HepG2 (cell line): ENCODE results near the gene HBB. TPM values are rescaled to one million over a fixed set of nuclear protein-coding genes. Genes with fewer than 3 reads are reported as not detected.

ENCODE experiments used
- ATAC-seq: fragments of 200-7000 bp; cut with Tn5 transposase; 3 replicates; pipeline ENCODE4 v1.9.1; 2020; ENCODE audit warnings: mild to moderate bottlenecking, moderate library complexity
- BruUV-seq: library from RNA; stranded (reverse); fragments of 400-500 nt; replicated peaks from 2 replicates; lab custom pipeline; 2021; lab: Mats Ljungman, UMichigan
- CTCF ChIA-PET: fragments of 300-600 bp; formaldehyde crosslinking; extraction: SDS; loops from one replicate; lab custom pipeline; 2021; ENCODE audit warnings: low total read pairs, inconsistent platforms, low intra/inter-chr PET ratio; lab: Yijun Ruan, JAX
- POLR2A ChIA-PET: fragments of 350-600 bp; sonication (Branson Sonifier 250); formaldehyde crosslinking; loops from one replicate; lab custom pipeline; 2020; ENCODE audit warnings: antibody characterized with exemption, inconsistent platforms; lab: Yijun Ruan, JAX
- DNase-seq: peaks from one replicate; pipeline ENCODE4 v3.0.0-alpha.2; 2015; ENCODE audit warnings: low spot score
- FAIRE-seq: peaks from 3 replicates; lab custom pipeline; 2011; peaks lifted over from hg19 to GRCh38; lab: Jason Lieb, UNC
- H2AFZ ChIP-seq: one replicate; pipeline ENCODE4 v1.6.1; 2011; ENCODE audit warnings: low read length, inconsistent platforms
- H3K27ac ChIP-seq: fragments of 300-600 bp; 3 replicates; pipeline ENCODE4 v1.8.0; 2011; ENCODE audit warnings: mixed run types, mild to moderate bottlenecking, mixed read lengths, low read length, inconsistent platforms; ENCODE audit not compliant: insufficient read depth; ENCODE audit errors: extremely low read length
- H3K27me3 ChIP-seq, 2 experiments: fragments of 200-600 bp in 1 of 2; 2 replicates in 1 of 2; 3 replicates in 1 of 2; pipeline versions ENCODE4 v1.6.0 to v1.8.0; 2011; ENCODE audit warnings: low read length in 2 of 2, mild to moderate bottlenecking in 2 of 2, moderate library complexity in 2 of 2, inconsistent platforms in 1 of 2; ENCODE audit not compliant: insufficient read depth in 2 of 2, control insufficient read depth in 1 of 2
- H3K36me3 ChIP-seq, 2 experiments: fragments of 200-600 bp in 1 of 2; replicated peaks in 1 of 2; 2 replicates in 1 of 2; 3 replicates in 1 of 2; pipeline versions ENCODE4 v1.5.1 to v1.8.0; 2011; ENCODE audit warnings: low read length in 2 of 2, inconsistent platforms in 1 of 2; ENCODE audit not compliant: insufficient read depth in 2 of 2, control insufficient read depth in 1 of 2
- H3K4me1 ChIP-seq: 2 replicates; pipeline ENCODE4 v1.5.1; 2012; ENCODE audit warnings: low read length, inconsistent platforms; ENCODE audit not compliant: insufficient read depth
- H3K4me2 ChIP-seq: 2 replicates; pipeline ENCODE4 v1.6.0; 2011; ENCODE audit warnings: low read depth, low read length, inconsistent platforms
- H3K4me3 ChIP-seq, 3 experiments: fragments of 200-600 bp in 1 of 3; sonication (generic), shearing (Covaris generic) in 1 of 3; replicated peaks in 1 of 3; 2 replicates each; pipeline ENCODE4 v1.5.1; 2011 to 2016; ENCODE audit warnings: low read length in 3 of 3, inconsistent platforms in 2 of 3, low read depth in 2 of 3, mild to moderate bottlenecking in 2 of 3, control low read depth in 1 of 3, mixed read lengths in 1 of 3; ENCODE audit not compliant: insufficient read depth in 1 of 3
- H3K79me2 ChIP-seq: one replicate; pipeline ENCODE4 v1.6.1; 2011; ENCODE audit warnings: low read length, inconsistent platforms; ENCODE audit not compliant: insufficient read depth
- H3K9ac ChIP-seq: 2 replicates; pipeline ENCODE4 v1.6.0; 2011; ENCODE audit warnings: mild to moderate bottlenecking, low read depth, low read length, inconsistent platforms; ENCODE audit not compliant: insufficient read depth
- H3K9me3 ChIP-seq: 2 replicates; pipeline ENCODE4 v1.5.1; 2012; ENCODE audit warnings: mild to moderate bottlenecking, low read length
- H4K20me1 ChIP-seq: 2 replicates; pipeline ENCODE4 v1.6.0; 2011; ENCODE audit warnings: inconsistent platforms, mild to moderate bottlenecking, low read length, moderate library complexity; ENCODE audit not compliant: insufficient read depth
- ARID3A ChIP-seq: IDR thresholded peaks from 2 replicates; pipeline ENCODE4 v1.6.1; 2012; ENCODE audit warnings: low read depth, low read length, improper control_type of control experiment
- CC2D1A ChIP-seq: sonication (generic); formaldehyde crosslinking; IDR thresholded peaks from 2 replicates; pipeline ENCODE4 v1.8.1; 2023; ENCODE audit warnings: mild to moderate bottlenecking, missing genetic modification reagents
- KLF11 ChIP-seq: IDR thresholded peaks from 2 replicates; pipeline ENCODE4 v1.6.1; 2016; ENCODE audit warnings: missing compliant biosample characterization
- NR2F2 ChIP-seq: IDR thresholded peaks from 2 replicates; pipeline ENCODE4 v1.6.1; 2012; ENCODE audit warnings: low read depth, inconsistent platforms, borderline replicate concordance
- PAF1 ChIP-seq: IDR thresholded peaks from 2 replicates; pipeline ENCODE4 v1.6.1; 2016; ENCODE audit warnings: missing genetic modification reagents, missing compliant biosample characterization
- SETDB1 ChIP-seq: sonication (generic); formaldehyde crosslinking; IDR thresholded peaks from 2 replicates; pipeline ENCODE4 v1.5.1; 2020; ENCODE audit warnings: missing genetic modification reagents, mild to moderate bottlenecking, borderline replicate concordance
- SYNCRIP ChIP-seq: fragments of 200-400 bp; formaldehyde crosslinking; IDR thresholded peaks from 2 replicates; pipeline ENCODE4 v1.6.1; 2018; ENCODE audit warnings: mild to moderate bottlenecking, low read depth, low read length; ENCODE audit not compliant: insufficient read depth
- ZKSCAN1 ChIP-seq: fragments of 150-350 bp; IDR thresholded peaks from 2 replicates; pipeline ENCODE4 v1.6.1; 2014; ENCODE audit warnings: low read length
- ZNF333 ChIP-seq: sonication (generic); formaldehyde crosslinking; IDR thresholded peaks from 2 replicates; pipeline ENCODE4 v1.4.0; 2020; ENCODE audit warnings: mild to moderate bottlenecking, missing genetic modification reagents, borderline replicate concordance
- ZNF703 ChIP-seq: sonication (generic); formaldehyde crosslinking; IDR thresholded peaks from 2 replicates; pipeline ENCODE4 v1.5.1; 2020; ENCODE audit warnings: missing genetic modification reagents, mild to moderate bottlenecking, moderate library complexity, borderline replicate concordance
- ZNF724P ChIP-seq: sonication (generic); formaldehyde crosslinking; IDR thresholded peaks from 2 replicates; pipeline ENCODE4 v1.8.0; 2022; ENCODE audit warnings: missing genetic modification reagents, borderline replicate concordance
- ZNF816 ChIP-seq: sonication (generic); formaldehyde crosslinking; IDR thresholded peaks from 2 replicates; pipeline ENCODE4 v1.8.0; 2022; ENCODE audit warnings: missing genetic modification reagents, mild to moderate bottlenecking, borderline replicate concordance
- ZNF878 ChIP-seq: sonication (generic); formaldehyde crosslinking; IDR thresholded peaks from 2 replicates; pipeline ENCODE4 v1.8.1; 2023; ENCODE audit warnings: mild to moderate bottlenecking, missing genetic modification reagents, moderate library complexity
- WGBS: methylation state at CpG from one replicate; pipeline ENCODE4 v1.1.6; 2017; ENCODE audit warnings: low lambda C conversion rate; 5-methylcytosine and 5-hydroxymethylcytosine counted together
- in situ Hi-C: cut with HindIII; loops from 2 replicates; pipeline ENCODE4 v1.10.0; 2017; ENCODE audit warnings: low pct_unique_long_range_greater_than_20kb; ENCODE audit not compliant: extremely low pct_ligation_motif_present
- intact Hi-C: fragments of 100-400 bp; cut with micrococcal nuclease; formaldehyde crosslinking; loops from one replicate; pipeline ENCODE4 v1.10.0; 2022; ENCODE audit not compliant: unreplicated experiment
- polyA plus RNA-seq, 8 experiments: library from polyadenylated mRNA; depleted of rRNA in 3 of 8; stranded (reverse) in 7 of 8; unstranded in 1 of 8; fragments of >200 nt; fragmentation: Illumina TruSeq in 4 of 8; extraction: Trizol in 4 of 8; gene quantifications; 2 replicates each; pipeline versions ENCODE4 v1.2.1 to v1.2.3, GENCODE V29; 2011 to 2016; ENCODE audit warnings: low read depth in 4 of 8, missing spikeins in 1 of 8, mixed read lengths in 1 of 8; ENCODE audit not compliant: insufficient read depth in 1 of 8
- total RNA-seq, 5 experiments: library from RNA; depleted of rRNA; stranded (reverse); fragments of >200 nt; fragmentation: Illumina TruSeq; extraction: Trizol; gene quantifications; 2 replicates each; pipeline ENCODE4 v1.2.3, GENCODE V29; 2016; ENCODE audit warnings: low read depth in 1 of 5
- TF ChIP-seq, protein P1 (sequence below): sonication (generic); formaldehyde crosslinking; IDR thresholded peaks from 2 replicates; pipeline ENCODE4 v1.4.0; 2020; ENCODE audit warnings: low read depth, missing genetic modification reagents

HBB gene
- total and polyA plus RNA-seq, 2 of the 13 experiments (the other 11 are each of a cell fraction or from before 2014, with no cell fraction given): not detected

DNA sequence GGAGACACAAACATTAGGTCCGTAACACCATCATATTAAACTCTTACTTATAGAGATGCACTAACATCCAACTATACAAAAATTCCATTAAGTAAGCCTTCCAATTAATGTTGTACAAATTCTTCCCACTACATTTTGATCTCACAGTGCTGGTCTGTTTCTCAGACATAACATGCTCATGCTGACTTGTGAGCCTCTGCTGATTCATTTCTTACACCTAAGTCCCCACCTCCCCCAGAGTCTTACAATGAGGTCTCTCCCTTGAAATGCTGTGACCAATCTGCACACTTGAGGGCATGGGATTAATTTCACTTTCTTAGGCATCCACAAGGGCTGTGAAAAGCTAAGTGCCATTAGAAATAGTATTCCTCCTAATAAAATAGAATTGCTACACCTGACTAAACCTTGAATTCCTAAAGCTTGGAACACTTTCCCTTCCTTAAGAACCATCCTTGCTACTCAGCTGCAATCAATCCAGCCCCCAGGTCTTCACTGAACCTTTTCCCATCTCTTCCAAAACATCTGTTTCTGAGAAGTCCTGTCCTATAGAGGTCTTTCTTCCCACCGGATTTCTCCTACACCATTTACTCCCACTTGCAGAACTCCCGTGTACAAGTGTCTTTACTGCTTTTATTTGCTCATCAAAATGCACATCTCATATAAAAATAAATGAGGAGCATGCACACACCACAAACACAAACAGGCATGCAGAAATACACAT is 20.8 kb upstream of the HBB start:
- no TSS peak for BruUV-seq
- ATAC-seq: no peak

GRCh38 chr11:5246772-5247471 is 20.1 kb upstream of the HBB start:
- H3K27me3 ChIP-seq: peaks cover 0 to 5% of the 10 kb centered on the region in 2 experiments; a peak in 1 of 5 replicates
- no peak for FAIRE-seq
- H3K36me3 ChIP-seq: no peaks in the 10 kb centered on the region
- 10% methylated on average over 6 of the region's 6 CpGs for WGBS
- no peaks in the 10 kb centered on the region for H3K9me3 ChIP-seq
- ATAC-seq: no peak
- ChIA-PET CTCF (no interaction called here), POLR2A (no interaction called here)
- no peak overlapping the region for H3K4me3 ChIP-seq
- no TSS peak for BruUV-seq
- no peaks in the 10 kb centered on the region for H4K20me1 ChIP-seq
- intact Hi-C loops: no loop called here
- no peak overlapping the region for H3K9ac ChIP-seq
- H2AFZ ChIP-seq: no peak overlapping the region
- DNase-seq: no peak
- in situ Hi-C loops: no loop called here
- H3K4me2 ChIP-seq: no peak overlapping the region
- no peak overlapping the region for H3K27ac ChIP-seq
- no peaks in the 10 kb centered on the region for H3K79me2 ChIP-seq
- no peaks in the 10 kb centered on the region for H3K4me1 ChIP-seq
- TF ChIP-seq, protein P1, sequence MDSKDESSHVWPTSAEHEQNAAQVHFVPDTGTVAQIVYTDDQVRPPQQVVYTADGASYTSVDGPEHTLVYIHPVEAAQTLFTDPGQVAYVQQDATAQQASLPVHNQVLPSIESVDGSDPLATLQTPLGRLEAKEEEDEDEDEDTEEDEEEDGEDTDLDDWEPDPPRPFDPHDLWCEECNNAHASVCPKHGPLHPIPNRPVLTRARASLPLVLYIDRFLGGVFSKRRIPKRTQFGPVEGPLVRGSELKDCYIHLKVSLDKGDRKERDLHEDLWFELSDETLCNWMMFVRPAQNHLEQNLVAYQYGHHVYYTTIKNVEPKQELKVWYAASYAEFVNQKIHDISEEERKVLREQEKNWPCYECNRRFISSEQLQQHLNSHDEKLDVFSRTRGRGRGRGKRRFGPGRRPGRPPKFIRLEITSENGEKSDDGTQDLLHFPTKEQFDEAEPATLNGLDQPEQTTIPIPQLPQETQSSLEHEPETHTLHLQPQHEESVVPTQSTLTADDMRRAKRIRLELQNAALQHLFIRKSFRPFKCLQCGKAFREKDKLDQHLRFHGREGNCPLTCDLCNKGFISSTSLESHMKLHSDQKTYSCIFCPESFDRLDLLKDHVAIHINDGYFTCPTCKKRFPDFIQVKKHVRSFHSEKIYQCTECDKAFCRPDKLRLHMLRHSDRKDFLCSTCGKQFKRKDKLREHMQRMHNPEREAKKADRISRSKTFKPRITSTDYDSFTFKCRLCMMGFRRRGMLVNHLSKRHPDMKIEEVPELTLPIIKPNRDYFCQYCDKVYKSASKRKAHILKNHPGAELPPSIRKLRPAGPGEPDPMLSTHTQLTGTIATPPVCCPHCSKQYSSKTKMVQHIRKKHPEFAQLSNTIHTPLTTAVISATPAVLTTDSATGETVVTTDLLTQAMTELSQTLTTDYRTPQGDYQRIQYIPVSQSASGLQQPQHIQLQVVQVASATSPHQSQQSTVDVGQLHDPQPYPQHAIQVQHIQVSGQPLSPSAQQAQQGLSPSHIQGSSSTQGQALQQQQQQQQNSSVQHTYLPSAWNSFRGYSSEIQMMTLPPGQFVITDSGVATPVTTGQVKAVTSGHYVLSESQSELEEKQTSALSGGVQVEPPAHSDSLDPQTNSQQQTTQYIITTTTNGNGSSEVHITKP (CRISPR knock-in tag): no peak
- TF ChIP-seq ZNF878 (no peak), ZNF816 (CRISPR knock-in tag) (no peak), ARID3A (no peak), ZNF724P (CRISPR knock-in tag) (no peak), ZNF703 (CRISPR knock-in tag) (no peak), ZKSCAN1 (no peak), NR2F2 (no peak), SETDB1 (CRISPR knock-in tag) (no peak), CC2D1A (CRISPR knock-in tag) (no peak)

More for the DNA sequence above, 20.8 kb upstream of the HBB start:
- no peaks in the 10 kb centered on the region for H3K79me2 ChIP-seq
- in situ Hi-C loops (no loop called here), intact Hi-C loops (no loop called here)
- no peak overlapping the region for H3K4me3 ChIP-seq
- FAIRE-seq: no peak
- 2% methylated on average over 3 of the region's 3 CpGs for WGBS
- H3K27ac ChIP-seq: no peak overlapping the region
- no peaks in the 10 kb centered on the region for H3K9me3 ChIP-seq
- DNase-seq: no peak
- CTCF ChIA-PET: no interaction called here
- no peak overlapping the region for H3K9ac ChIP-seq
- no peaks in the 10 kb centered on the region for H3K36me3 ChIP-seq
- H4K20me1 ChIP-seq: no peaks in the 10 kb centered on the region
- POLR2A ChIA-PET: no interaction called here
- TF ChIP-seq KLF11: no peak
- no peak for TF ChIP-seq PAF1 (CRISPR knock-in tag)
- no peak for TF ChIP-seq SYNCRIP
- no peak for TF ChIP-seq ZNF333 (CRISPR knock-in tag)
- no peak overlapping the region for H2AFZ ChIP-seq
- no peak overlapping the region for H3K4me2 ChIP-seq
- no peaks in the 10 kb centered on the region for H3K4me1 ChIP-seq
- peaks cover 0 to 5% of the 10 kb centered on the region in 2 experiments; a peak in 1 of 5 replicates for H3K27me3 ChIP-seq
